Measurements from ENCODE around the gene PMF1.
"Not testable (repeated sequence)": the region's sequence is repeated elsewhere in the genome, so short reads cannot be mapped to it uniquely, and the experiment has no call there.

Gene PMF1

GRCh38 chr1:156212833-156213643 is at the start of gene PMF1:
Gene PMF1, plus strand, starts transcription at chr1:156213007. Its CDS starts 9 bp downstream, at chr1:156213016.
- peak; percentile 89 to 94 for DNase-seq

- DNase-seq = no peak
Measured at GRCh38 chr1:156163712-156164111, 49.1 kb upstream of the PMF1 start.

- DNase-seq = no peak
Measured at GRCh38 chr1:156164125-156164831, 48.5 kb upstream of the PMF1 start.

GRCh38 chr1:156165083-156165482 is 47.7 kb upstream of the PMF1 start:
- no peak for DNase-seq

GRCh38 chr1:156167536-156167935 is 45.3 kb upstream of the PMF1 start:
- DNase-seq = no peak

- no peak for DNase-seq
Measured at GRCh38 chr1:156172696-156173470, 39.9 kb upstream of the PMF1 start.

GRCh38 chr1:156176610-156177210 is 36.1 kb upstream of the PMF1 start:
- no peak for DNase-seq

- no peak for DNase-seq
Measured at GRCh38 chr1:156177919-156178654, 34.7 kb upstream of the PMF1 start.

- DNase-seq = no peak
Measured at GRCh38 chr1:156180471-156180870, 32.3 kb upstream of the PMF1 start.

- not testable (repeated sequence) for DNase-seq
Measured at GRCh38 chr1:156181391-156181924, 31.3 kb upstream of the PMF1 start.

- not testable (repeated sequence) for DNase-seq
Measured at GRCh38 chr1:156182010-156182779, 30.6 kb upstream of the PMF1 start.

- not testable (repeated sequence) for DNase-seq
Measured at GRCh38 chr1:156186347-156187177, 26.2 kb upstream of the PMF1 start.

GRCh38 chr1:156190265-156190664 is 22.5 kb upstream of the PMF1 start:
- DNase-seq = not testable (repeated sequence)

GRCh38 chr1:156191292-156191964 is 21.4 kb upstream of the PMF1 start:
- no peak for DNase-seq

- DNase-seq = no peak
Measured at GRCh38 chr1:156193208-156193487, 19.7 kb upstream of the PMF1 start.

- peak; percentile 98 to 99 for DNase-seq
Measured at GRCh38 chr1:156193488-156194299, 19.1 kb upstream of the PMF1 start, which contains the start of gene SLC25A44. Gene SLC25A44, plus strand, starts transcription at chr1:156194104. Its CDS starts 5,744 bp downstream, at chr1:156199848.

- no peak for DNase-seq
Measured at GRCh38 chr1:156194300-156194652, 18.5 kb upstream of the PMF1 start.

GRCh38 chr1:156195853-156196252 is 17.0 kb upstream of the PMF1 start:
- no peak for DNase-seq

- no peak for DNase-seq
Measured at GRCh38 chr1:156196445-156196844, 16.4 kb upstream of the PMF1 start.
